ENCODE data around the gene PRKAG1. TPM values are rescaled to one million over a fixed set of nuclear protein-coding genes. Genes with fewer than 3 reads are reported as not detected.
A peak's percentile ranks its signal among the peaks of the same experiment; 100 is the strongest.

PRKAG1 gene
- polyA plus RNA-seq, 3 donors: 35.9 to 58.9 (median 50.1) TPM

- Histone ChIP-seq H3K4me1 (ENCODE audit: control insufficient read depth in 1 of 2, insufficient read depth in 2 of 2, low read length in 2 of 2) (peaks cover 51 to 63% of the 10 kb centered on the region in 2 donors), H3K27ac (ENCODE audit: low read depth in 1 of 2, low read length in 2 of 2) (no peak overlapping the region), H3K4me2 (replicated peaks; ENCODE audit: extremely low read depth, low read length, poor library complexity, severe bottlenecking) (peak overlapping the region; percentile 23), H3K27me3 (ENCODE audit: control insufficient read depth in 2 of 2, insufficient read depth in 2 of 2, low read length in 2 of 2) (peaks cover 61 to 96% of the 10 kb centered on the region in 2 donors), H3K9ac (ENCODE audit: insufficient read depth, low read length, poor library complexity, severe bottlenecking) (no peak overlapping the region), H4K20me1 (ENCODE audit: insufficient read depth, low read length) (peaks cover 12% of the 10 kb centered on the region), H3K4me3 (replicated peaks in 1 of 3; ENCODE audit: low read depth in 2 of 3, low read length in 3 of 3) (no peak overlapping the region), H3K9me3 (replicated peaks in 1 of 2; ENCODE audit: control insufficient read depth in 1 of 2, insufficient read depth in 1 of 2, low read length in 2 of 2) (peaks cover 0 to 33% of the 10 kb centered on the region in 2 donors), H2AFZ (ENCODE audit: insufficient read depth, low read depth, low read length, poor library complexity, severe bottlenecking) (no peak overlapping the region), H3K36me3 (replicated peaks in 1 of 2; ENCODE audit: control insufficient read depth in 1 of 2, insufficient read depth in 2 of 2, low read length in 2 of 2) (no peaks in the 10 kb centered on the region), H3K79me2 (ENCODE audit: insufficient read depth, low read length) (no peaks in the 10 kb centered on the region)
- DNase-seq: peak in 1 of 3 donors; percentile 54
- Mint-ChIP-seq H3K36me3 (peaks cover 15 to 22% of the 10 kb centered on the region in 2 donors), H3K4me3 (peak overlapping the region in 1 of 2 donors; percentile 76), H3K27ac (peak overlapping the region in 4 of 7 donors; percentile 25 to 74 (median 58)), H3K4me1 (peaks cover 57% of the 10 kb centered on the region), H3K27me3 (ENCODE audit: low read depth in 3 of 3) (peaks cover 89 to 99% (median 91%) of the 10 kb centered on the region in 3 donors), H3K9me3 (peaks cover 0 to 26% (median 19%) of the 10 kb centered on the region in 7 donors)
- peak; percentile 86 for TF ChIP-seq CTCF (IDR thresholded peaks at IDR 0.05)
- WGBS (ENCODE audit: insufficient coverage): 21% methylated on average over 14 of the region's 19 CpGs
- intact Hi-C loops (cut with micrococcal nuclease): loop anchor here in 1 of 2 donors (10.0 kb wide), 1 partner anchor 119 kb away; the partner anchor contains the start of gene DDX23
Measured at GRCh38 chr12:48973941-48974673, 44.5 kb downstream of the PRKAG1 start.

GRCh38 chr12:48973531-48973930 lies 45.0 kb downstream of the PRKAG1 start:
- Mint-ChIP-seq H3K9me3 (peaks cover 0 to 22% (median 16%) of the 10 kb centered on the region in 7 donors), H3K27ac (peak overlapping the region in 3 of 7 donors; percentile 57 to 74 (median 58)), H3K36me3 (peaks cover 10 to 23% of the 10 kb centered on the region in 2 donors), H3K4me3 (peak overlapping the region in 1 of 2 donors; percentile 76), H3K4me1 (peaks cover 51% of the 10 kb centered on the region), H3K27me3 (ENCODE audit: low read depth in 3 of 3) (peaks cover 89 to 97% (median 90%) of the 10 kb centered on the region in 3 donors)
- Histone ChIP-seq H3K9me3 (replicated peaks in 1 of 2; ENCODE audit: control insufficient read depth in 1 of 2, insufficient read depth in 1 of 2, low read length in 2 of 2) (peaks cover 0 to 29% of the 10 kb centered on the region in 2 donors), H3K27ac (ENCODE audit: low read depth in 1 of 2, low read length in 2 of 2) (no peak overlapping the region), H3K4me2 (replicated peaks; ENCODE audit: extremely low read depth, low read length, poor library complexity, severe bottlenecking) (peak overlapping the region; percentile 23), H3K4me1 (ENCODE audit: control insufficient read depth in 1 of 2, insufficient read depth in 2 of 2, low read length in 2 of 2) (peaks cover 46 to 57% of the 10 kb centered on the region in 2 donors), H3K4me3 (replicated peaks in 1 of 3; ENCODE audit: low read depth in 2 of 3, low read length in 3 of 3) (no peak overlapping the region), H3K79me2 (ENCODE audit: insufficient read depth, low read length) (no peaks in the 10 kb centered on the region), H4K20me1 (ENCODE audit: insufficient read depth, low read length) (peaks cover 10% of the 10 kb centered on the region), H3K27me3 (ENCODE audit: control insufficient read depth in 2 of 2, insufficient read depth in 2 of 2, low read length in 2 of 2) (peaks cover 55 to 95% of the 10 kb centered on the region in 2 donors), H3K36me3 (replicated peaks in 1 of 2; ENCODE audit: control insufficient read depth in 1 of 2, insufficient read depth in 2 of 2, low read length in 2 of 2) (no peaks in the 10 kb centered on the region), H2AFZ (ENCODE audit: insufficient read depth, low read depth, low read length, poor library complexity, severe bottlenecking) (no peak overlapping the region), H3K9ac (ENCODE audit: insufficient read depth, low read length, poor library complexity, severe bottlenecking) (no peak overlapping the region)
- peak in 1 of 3 donors; percentile 49 for DNase-seq
- intact Hi-C loops (cut with micrococcal nuclease): loop anchor here in 1 of 2 donors (10.0 kb wide), 1 partner anchor 119 kb away; the partner anchor contains the start of gene DDX23
- no peak for TF ChIP-seq CTCF (IDR thresholded peaks at IDR 0.05)
- WGBS (ENCODE audit: insufficient coverage): 2% methylated on average over 7 of the region's 12 CpGs
